GM23248 (cell line): ENCODE measurements around the gene AFP. TPM values are rescaled to one million over a fixed set of nuclear protein-coding genes. Genes with fewer than 3 reads are reported as not detected.
A peak's percentile ranks its signal among the peaks of the same experiment; 100 is the strongest.

Source experiments
- DNase-seq: peaks from one replicate; pipeline ENCODE4 v3.0.0-alpha.2; 2015
- H2AFZ ChIP-seq: fragments of 200-600 bp; sonication (generic); 2 replicates; pipeline ENCODE4 v1.6.1; 2016; ENCODE audit warnings: antibody characterized with exemption
- H3F3A ChIP-seq: fragments of 200-600 bp; sonication (generic); 2 replicates; pipeline ENCODE4 v1.6.1; 2016; ENCODE audit warnings: mild to moderate bottlenecking, antibody characterized with exemption, mixed run types; ENCODE audit not compliant: insufficient read depth
- H3K27ac ChIP-seq: fragments of 200-600 bp; sonication (generic); 2 replicates; pipeline ENCODE4 v1.5.1; 2016; ENCODE audit warnings: mild to moderate bottlenecking
- H3K27me3 ChIP-seq: fragments of 200-600 bp; sonication (generic); replicated peaks from 2 replicates; pipeline ENCODE4 v1.6.1; 2016; ENCODE audit warnings: mild to moderate bottlenecking; ENCODE audit not compliant: insufficient read depth
- H3K36me3 ChIP-seq: fragments of 200-600 bp; sonication (generic); 2 replicates; pipeline ENCODE4 v1.6.1; 2016; ENCODE audit warnings: low read depth, mild to moderate bottlenecking
- H3K4me1 ChIP-seq: fragments of 200-600 bp; sonication (generic); 2 replicates; pipeline ENCODE4 v1.6.1; 2016; ENCODE audit warnings: mild to moderate bottlenecking; ENCODE audit not compliant: insufficient read depth
- H3K4me2 ChIP-seq: fragments of 200-600 bp; sonication (generic); one replicate; pipeline ENCODE4 v1.6.1; 2016; ENCODE audit warnings: mild to moderate bottlenecking; ENCODE audit not compliant: unreplicated experiment
- H3K4me3 ChIP-seq: fragments of 200-600 bp; sonication (generic); 2 replicates; pipeline ENCODE4 v1.5.1; 2016; ENCODE audit warnings: mild to moderate bottlenecking
- H3K79me2 ChIP-seq: fragments of 200-600 bp; sonication (generic); 2 replicates; pipeline ENCODE4 v1.6.1; 2016; ENCODE audit warnings: mild to moderate bottlenecking; ENCODE audit not compliant: insufficient read depth
- H3K9ac ChIP-seq: fragments of 200-600 bp; sonication (generic); 2 replicates; pipeline ENCODE4 v1.6.1; 2016; ENCODE audit warnings: mild to moderate bottlenecking
- H3K9me2 ChIP-seq: fragments of 200-600 bp; sonication (generic); 2 replicates; pipeline ENCODE4 v1.6.1; 2016; ENCODE audit warnings: mixed run types, mild to moderate bottlenecking, moderate library complexity; ENCODE audit not compliant: insufficient read depth
- H3K9me3 ChIP-seq: fragments of 200-600 bp; sonication (generic); one replicate; pipeline ENCODE4 v1.6.1; 2017; ENCODE audit warnings: low read depth
- H4K20me1 ChIP-seq: fragments of 200-600 bp; sonication (generic); 2 replicates; pipeline ENCODE4 v1.6.0; 2016; ENCODE audit not compliant: insufficient read depth
- EZH2 ChIP-seq: fragments of 200-600 bp; sonication (generic); IDR thresholded peaks from 2 replicates; pipeline ENCODE4 v1.6.1; 2018; ENCODE audit warnings: antibody characterized with exemption, mild to moderate bottlenecking; ENCODE audit not compliant: insufficient read depth, poor library complexity, severe bottlenecking
- EZH2phosphoT487 ChIP-seq: fragments of 200-600 bp; sonication (generic); IDR thresholded peaks from 2 replicates; pipeline ENCODE4 v1.6.1; 2018; ENCODE audit warnings: antibody characterized with exemption, moderate library complexity, mild to moderate bottlenecking, low read depth; ENCODE audit not compliant: insufficient read depth
- WGBS, 2 experiments: methylation state at CpG; one replicate each; pipeline ENCODE4 v1.1.6; 2015 to 2017; ENCODE audit warnings: low lambda C conversion rate in 2 of 2, low coverage in 1 of 2; ENCODE audit errors: missing lambda C conversion rate in 2 of 2; 5-methylcytosine and 5-hydroxymethylcytosine counted together
- in situ Hi-C: fragments of 300-500 bp; cut with MboI; formaldehyde crosslinking; loops from 2 replicates; pipeline ENCODE4 v1.15.0; 2020
- polyA plus RNA-seq: library from polyadenylated mRNA; unstranded; fragments of >200 nt; fragmentation: Nextera tagmentation; extraction: Ambion mirVana; gene quantifications from 2 replicates; pipeline ENCODE4 v1.2.1, GENCODE V29; 2016
- total RNA-seq: library from RNA; depleted of rRNA; stranded (reverse); fragments of >200 nt; shearing (Covaris generic); gene quantifications from 2 replicates; pipeline ENCODE4 v1.2.3, GENCODE V29; 2014

Gene AFP
- total and polyA plus RNA-seq, 2 experiments from 2014 or later = 0.98 TPM; not detected in 1

GRCh38 chr4:73451404-73451803, 15.4 kb downstream of the AFP start:
- H3K27ac ChIP-seq = peak overlapping the region; percentile 93

DNA sequence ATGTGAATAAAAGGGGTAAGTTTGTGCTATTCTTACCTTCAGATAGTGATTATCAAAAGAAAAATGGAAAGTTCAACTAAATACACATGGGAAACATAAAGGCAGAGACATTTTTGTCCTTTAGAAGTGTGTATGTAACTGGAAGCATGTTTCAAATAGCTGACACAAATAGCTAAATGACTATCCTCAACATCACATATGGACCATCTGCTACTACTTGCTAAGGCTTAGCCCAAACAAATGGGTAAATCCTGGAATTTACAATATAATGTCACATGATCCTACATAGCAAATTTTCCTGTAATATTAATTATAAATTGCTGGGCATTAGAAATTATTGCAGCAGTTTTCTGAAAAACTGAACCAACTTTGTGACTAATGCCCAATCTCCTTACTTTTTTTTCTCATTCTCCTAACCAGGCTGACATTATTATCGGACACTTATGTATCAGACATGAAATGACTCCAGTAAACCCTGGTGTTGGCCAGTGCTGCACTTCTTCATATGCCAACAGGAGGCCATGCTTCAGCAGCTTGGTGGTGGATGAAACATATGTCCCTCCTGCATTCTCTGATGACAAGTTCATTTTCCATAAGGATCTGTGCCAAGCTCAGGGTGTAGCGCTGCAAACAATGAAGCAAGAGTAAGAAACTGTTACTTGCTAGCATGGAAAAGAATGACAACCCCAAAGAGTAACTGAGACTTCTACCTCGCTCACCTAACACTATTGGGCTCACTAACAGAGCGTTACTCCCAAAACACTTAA, 16.1 kb downstream of the AFP start:
- H2AFZ ChIP-seq = no peak overlapping the region
- peaks cover 40% of the 10 kb centered on the region for H3K4me1 ChIP-seq
- H3K9me2 ChIP-seq = no peaks in the 10 kb centered on the region
- 82 to 84% methylated on average over 4 of the region's 4 CpGs for WGBS, 2 experiments
- no peak overlapping the region for H3K4me3 ChIP-seq
- peak; percentile 42 for DNase-seq
- no peak overlapping the region for H3K27ac ChIP-seq
- H3K27me3 ChIP-seq = no peaks in the 10 kb centered on the region
- H3K36me3 ChIP-seq = no peaks in the 10 kb centered on the region
- no peak overlapping the region for H3K9ac ChIP-seq
- in situ Hi-C loops = no loop called here
- peaks cover 20% of the 10 kb centered on the region for H3F3A ChIP-seq
- TF ChIP-seq EZH2 = no peak
- no peak for TF ChIP-seq EZH2phosphoT487
- H3K4me2 ChIP-seq = no peak overlapping the region
- H3K9me3 ChIP-seq = no peaks in the 10 kb centered on the region
- H4K20me1 ChIP-seq = no peaks in the 10 kb centered on the region
- no peaks in the 10 kb centered on the region for H3K79me2 ChIP-seq

More at GRCh38 chr4:73451404-73451803, 15.4 kb downstream of the AFP start:
- Histone ChIP-seq H3K79me2 (no peaks in the 10 kb centered on the region), H2AFZ (no peak overlapping the region), H3K9ac (0 out of 2 replicates have a peak overlapping the region, but pooled peaks have one; percentile 61), H3K9me3 (no peaks in the 10 kb centered on the region), H3K36me3 (no peaks in the 10 kb centered on the region), H3K4me2 (peak overlapping the region; percentile 61), H4K20me1 (no peaks in the 10 kb centered on the region), H3K27me3 (no peaks in the 10 kb centered on the region), H3K4me3 (no peak overlapping the region), H3K4me1 (peaks cover 40% of the 10 kb centered on the region), H3K9me2 (no peaks in the 10 kb centered on the region), H3F3A (peaks cover 20% of the 10 kb centered on the region)
- TF ChIP-seq EZH2 (no peak), EZH2phosphoT487 (no peak)
- in situ Hi-C loops = no loop called here
- 45 to 46% methylated on average over 3 of the region's 3 CpGs for WGBS, 2 experiments
- DNase-seq = peak; percentile 58

DNA sequence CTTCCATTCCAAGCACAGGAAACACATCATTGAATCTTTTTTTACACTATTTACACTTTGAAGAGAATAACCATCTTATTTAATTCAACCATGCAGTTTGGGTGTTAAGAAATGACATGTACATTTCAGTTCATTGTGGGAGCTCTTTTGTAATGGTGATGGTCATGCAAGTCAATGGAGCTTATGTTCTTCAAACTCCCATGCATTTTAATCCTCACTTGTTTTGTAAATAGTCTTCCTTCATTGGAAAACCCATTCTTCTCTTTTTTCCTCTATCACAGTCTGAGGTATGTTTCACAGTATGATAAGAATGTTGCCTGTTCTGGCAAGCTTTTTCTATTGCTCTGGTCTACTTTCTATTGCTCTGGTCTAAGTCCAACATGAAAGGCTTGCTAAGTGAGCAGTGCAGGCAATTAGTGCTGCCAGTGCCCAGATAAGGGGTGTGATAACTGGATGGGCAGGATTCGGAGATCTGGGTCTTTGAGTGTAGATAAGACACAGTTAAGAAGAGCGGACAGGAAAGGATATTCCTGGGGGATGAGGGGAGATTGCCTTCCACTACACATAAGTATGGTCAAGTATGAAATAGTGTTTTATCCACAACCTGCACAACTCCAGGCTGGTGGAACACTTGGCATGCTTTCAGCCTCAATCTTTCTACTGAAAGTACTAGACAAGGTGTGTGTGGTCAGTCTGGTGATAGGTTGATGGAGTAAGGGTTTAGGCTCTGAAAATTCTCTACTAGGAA, 17.1 kb downstream of the AFP start:
- in situ Hi-C loops = no loop called here
- Histone ChIP-seq H3K4me2 (no peak overlapping the region), H4K20me1 (no peaks in the 10 kb centered on the region), H3K4me3 (no peak overlapping the region), H3K9ac (no peak overlapping the region), H3K9me3 (no peaks in the 10 kb centered on the region), H3K36me3 (no peaks in the 10 kb centered on the region), H2AFZ (no peak overlapping the region), H3K27me3 (no peaks in the 10 kb centered on the region), H3K9me2 (no peaks in the 10 kb centered on the region), H3K27ac (no peak overlapping the region), H3K4me1 (peaks cover 31% of the 10 kb centered on the region), H3K79me2 (no peaks in the 10 kb centered on the region), H3F3A (peaks cover 20% of the 10 kb centered on the region)
- TF ChIP-seq EZH2phosphoT487 = no peak
- no peak for TF ChIP-seq EZH2
- DNase-seq = no peak
- 61 to 67% methylated on average over 2 of the region's 2 CpGs for WGBS, 2 experiments

DNA sequence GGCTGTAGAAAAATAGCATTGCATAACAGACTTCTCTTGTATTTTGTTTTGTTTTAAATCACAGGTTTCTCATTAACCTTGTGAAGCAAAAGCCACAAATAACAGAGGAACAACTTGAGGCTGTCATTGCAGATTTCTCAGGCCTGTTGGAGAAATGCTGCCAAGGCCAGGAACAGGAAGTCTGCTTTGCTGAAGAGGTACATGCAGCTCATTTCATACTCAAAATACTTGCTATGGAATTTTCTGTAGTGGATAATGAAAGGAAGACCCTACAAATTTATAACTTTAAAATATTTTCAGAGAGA, 17.6 kb downstream of the AFP start:
- peaks cover 31% of the 10 kb centered on the region for H3K4me1 ChIP-seq
- no peaks in the 10 kb centered on the region for H3K36me3 ChIP-seq

More for the DNA sequence above, 17.6 kb downstream of the AFP start:
- Histone ChIP-seq H4K20me1 (no peaks in the 10 kb centered on the region), H3K9me3 (no peaks in the 10 kb centered on the region), H3K9ac (no peak overlapping the region), H3K79me2 (no peaks in the 10 kb centered on the region), H3K4me2 (no peak overlapping the region), H3K27ac (no peak overlapping the region), H2AFZ (no peak overlapping the region), H3K27me3 (no peaks in the 10 kb centered on the region), H3K4me3 (no peak overlapping the region), H3F3A (peaks cover 20% of the 10 kb centered on the region), H3K9me2 (no peaks in the 10 kb centered on the region)
- no peak for TF ChIP-seq EZH2
- no peak for TF ChIP-seq EZH2phosphoT487
- in situ Hi-C loops = no loop called here
- DNase-seq = no peak
